GM13977 (cell line): ENCODE measurements around the gene BTBD9.

Source experiments
- DNase-seq: peaks from one replicate; pipeline ENCODE4 v3.0.0; 2012; ENCODE audit warnings: low spot score
- CTCF ChIP-seq: IDR thresholded peaks from 2 replicates; pipeline ENCODE4 v1.5.1; 2012; ENCODE audit warnings: mild to moderate bottlenecking, control low read depth; ENCODE audit not compliant: insufficient read depth; ENCODE audit errors: extremely low read depth, missing control alignments
- in situ Hi-C: fragments of 300-500 bp; cut with MboI; formaldehyde crosslinking; loops from one replicate; pipeline ENCODE4 v1.12.0; 2022; ENCODE audit warnings: low sequenced_read_pairs, low pct_unique_long_range_greater_than_20kb, mixed read lengths, inconsistent platforms; ENCODE audit not compliant: unreplicated experiment

BTBD9 gene

GRCh38 chr6:38353310-38354036 is 286.3 kb downstream of the BTBD9 start:
- no peak for TF ChIP-seq CTCF
- DNase-seq = no peak
- in situ Hi-C loops = no loop called here

- in situ Hi-C loops = no loop called here
- no peak for DNase-seq
- no peak for TF ChIP-seq CTCF
Observed at GRCh38 chr6:38352636-38353035, 287.1 kb downstream of the BTBD9 start.

- TF ChIP-seq CTCF = no peak
- no peak for DNase-seq
- in situ Hi-C loops = no loop called here
Observed at GRCh38 chr6:38350942-38351341, 288.8 kb downstream of the BTBD9 start.

GRCh38 chr6:38350220-38350619 is 289.5 kb downstream of the BTBD9 start:
- in situ Hi-C loops = no loop called here
- DNase-seq = no peak
- no peak for TF ChIP-seq CTCF

- no peak for DNase-seq
Observed at GRCh38 chr6:38349795-38350194, 289.9 kb downstream of the BTBD9 start.

GRCh38 chr6:38349221-38349620 is 290.5 kb downstream of the BTBD9 start:
- in situ Hi-C loops = no loop called here
- no peak for TF ChIP-seq CTCF
- DNase-seq = no peak

More at GRCh38 chr6:38349795-38350194, 289.9 kb downstream of the BTBD9 start:
- in situ Hi-C loops = no loop called here
- no peak for TF ChIP-seq CTCF
